GM12878 (cell line): ENCODE measurements around the gene IL3.

Source experiments
- ATF3 ChIP-seq: IDR thresholded peaks from 2 replicates; pipeline ENCODE4 v1.6.1; 2011; ENCODE audit warnings: low read depth, mild to moderate bottlenecking, low read length, moderate library complexity, borderline replicate concordance; ENCODE audit errors: extremely low read depth
- E2F4 ChIP-seq: IDR thresholded peaks from 2 replicates; pipeline ENCODE4 v1.6.1; 2012; ENCODE audit warnings: low read depth, low read length, improper control_type of control experiment
- ESRRA ChIP-seq: IDR thresholded peaks from 2 replicates; pipeline ENCODE4 v1.6.1; 2012; ENCODE audit warnings: mild to moderate bottlenecking, low read length, improper control_type of control experiment
- GABPA ChIP-seq: IDR thresholded peaks from 2 replicates; pipeline ENCODE4 v1.6.1; 2014; ENCODE audit warnings: antibody characterized with exemption, low read depth, mild to moderate bottlenecking, inconsistent platforms
- KDM1A ChIP-seq: fragments of 200-600 bp; sonication (generic); IDR thresholded peaks from 2 replicates; pipeline ENCODE4 v1.6.1; 2016; ENCODE audit warnings: borderline replicate concordance
- POLR2A ChIP-seq: IDR thresholded peaks from 2 replicates; pipeline ENCODE4 v1.6.1; 2011; ENCODE audit warnings: low read depth, mild to moderate bottlenecking, low read length
- POLR2AphosphoS5 ChIP-seq: IDR thresholded peaks from 2 replicates; pipeline ENCODE4 v1.6.1; 2011; ENCODE audit warnings: mild to moderate bottlenecking, low read length, inconsistent platforms
- TCF3 ChIP-seq: IDR thresholded peaks from 2 replicates; pipeline ENCODE4 v1.6.1; 2012; ENCODE audit warnings: low read depth, mild to moderate bottlenecking, low read length, borderline replicate concordance; ENCODE audit not compliant: insufficient read depth
- ZNF217 ChIP-seq: fragments of 450-650 bp; IDR thresholded peaks from 2 replicates; pipeline ENCODE4 v1.6.1; 2017; ENCODE audit warnings: antibody characterized with exemption, mild to moderate bottlenecking
- TF ChIP-seq, protein P1 (sequence below): IDR thresholded peaks from 2 replicates; pipeline ENCODE4 v1.6.1; 2011; ENCODE audit warnings: low read depth, low read length, improper control_type of control experiment, borderline replicate concordance
- TF ChIP-seq, protein P2 (sequence below), 3 experiments: IDR thresholded peaks in 2 of 3; conservative IDR thresholded peaks in 1 of 3; 2 replicates each; pipeline ENCODE4 v1.5.1; 2011; ENCODE audit warnings: low read depth in 3 of 3, low read length in 3 of 3, mild to moderate bottlenecking in 3 of 3, control low read depth in 2 of 3, moderate library complexity in 2 of 3, inconsistent platforms in 1 of 3, mixed read lengths in 1 of 3; ENCODE audit not compliant: control insufficient read depth in 2 of 3, insufficient read depth in 1 of 3; ENCODE audit errors: extremely low read depth in 1 of 3
- TF ChIP-seq, protein P3 (sequence below): IDR thresholded peaks from 2 replicates; pipeline ENCODE4 v1.6.1; 2012; ENCODE audit warnings: mild to moderate bottlenecking, low read depth, low read length

- TF ChIP-seq, protein P1, sequence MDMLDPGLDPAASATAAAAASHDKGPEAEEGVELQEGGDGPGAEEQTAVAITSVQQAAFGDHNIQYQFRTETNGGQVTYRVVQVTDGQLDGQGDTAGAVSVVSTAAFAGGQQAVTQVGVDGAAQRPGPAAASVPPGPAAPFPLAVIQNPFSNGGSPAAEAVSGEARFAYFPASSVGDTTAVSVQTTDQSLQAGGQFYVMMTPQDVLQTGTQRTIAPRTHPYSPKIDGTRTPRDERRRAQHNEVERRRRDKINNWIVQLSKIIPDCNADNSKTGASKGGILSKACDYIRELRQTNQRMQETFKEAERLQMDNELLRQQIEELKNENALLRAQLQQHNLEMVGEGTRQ, result no peak
- TF ChIP-seq TCF3, result no peak
- no peak for TF ChIP-seq ESRRA
- TF ChIP-seq, protein P2, sequence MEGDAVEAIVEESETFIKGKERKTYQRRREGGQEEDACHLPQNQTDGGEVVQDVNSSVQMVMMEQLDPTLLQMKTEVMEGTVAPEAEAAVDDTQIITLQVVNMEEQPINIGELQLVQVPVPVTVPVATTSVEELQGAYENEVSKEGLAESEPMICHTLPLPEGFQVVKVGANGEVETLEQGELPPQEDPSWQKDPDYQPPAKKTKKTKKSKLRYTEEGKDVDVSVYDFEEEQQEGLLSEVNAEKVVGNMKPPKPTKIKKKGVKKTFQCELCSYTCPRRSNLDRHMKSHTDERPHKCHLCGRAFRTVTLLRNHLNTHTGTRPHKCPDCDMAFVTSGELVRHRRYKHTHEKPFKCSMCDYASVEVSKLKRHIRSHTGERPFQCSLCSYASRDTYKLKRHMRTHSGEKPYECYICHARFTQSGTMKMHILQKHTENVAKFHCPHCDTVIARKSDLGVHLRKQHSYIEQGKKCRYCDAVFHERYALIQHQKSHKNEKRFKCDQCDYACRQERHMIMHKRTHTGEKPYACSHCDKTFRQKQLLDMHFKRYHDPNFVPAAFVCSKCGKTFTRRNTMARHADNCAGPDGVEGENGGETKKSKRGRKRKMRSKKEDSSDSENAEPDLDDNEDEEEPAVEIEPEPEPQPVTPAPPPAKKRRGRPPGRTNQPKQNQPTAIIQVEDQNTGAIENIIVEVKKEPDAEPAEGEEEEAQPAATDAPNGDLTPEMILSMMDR (IDR thresholded peaks at IDR 0.05 in 2 of 3, conservative IDR thresholded peaks at IDR 0.05 in 1 of 3; ENCODE audit: control insufficient read depth in 2 of 3, extremely low read depth in 1 of 3, insufficient read depth in 1 of 3, low read depth in 3 of 3, low read length in 3 of 3), result no peak
- no peak for TF ChIP-seq POLR2AphosphoS5
- TF ChIP-seq, protein P3, sequence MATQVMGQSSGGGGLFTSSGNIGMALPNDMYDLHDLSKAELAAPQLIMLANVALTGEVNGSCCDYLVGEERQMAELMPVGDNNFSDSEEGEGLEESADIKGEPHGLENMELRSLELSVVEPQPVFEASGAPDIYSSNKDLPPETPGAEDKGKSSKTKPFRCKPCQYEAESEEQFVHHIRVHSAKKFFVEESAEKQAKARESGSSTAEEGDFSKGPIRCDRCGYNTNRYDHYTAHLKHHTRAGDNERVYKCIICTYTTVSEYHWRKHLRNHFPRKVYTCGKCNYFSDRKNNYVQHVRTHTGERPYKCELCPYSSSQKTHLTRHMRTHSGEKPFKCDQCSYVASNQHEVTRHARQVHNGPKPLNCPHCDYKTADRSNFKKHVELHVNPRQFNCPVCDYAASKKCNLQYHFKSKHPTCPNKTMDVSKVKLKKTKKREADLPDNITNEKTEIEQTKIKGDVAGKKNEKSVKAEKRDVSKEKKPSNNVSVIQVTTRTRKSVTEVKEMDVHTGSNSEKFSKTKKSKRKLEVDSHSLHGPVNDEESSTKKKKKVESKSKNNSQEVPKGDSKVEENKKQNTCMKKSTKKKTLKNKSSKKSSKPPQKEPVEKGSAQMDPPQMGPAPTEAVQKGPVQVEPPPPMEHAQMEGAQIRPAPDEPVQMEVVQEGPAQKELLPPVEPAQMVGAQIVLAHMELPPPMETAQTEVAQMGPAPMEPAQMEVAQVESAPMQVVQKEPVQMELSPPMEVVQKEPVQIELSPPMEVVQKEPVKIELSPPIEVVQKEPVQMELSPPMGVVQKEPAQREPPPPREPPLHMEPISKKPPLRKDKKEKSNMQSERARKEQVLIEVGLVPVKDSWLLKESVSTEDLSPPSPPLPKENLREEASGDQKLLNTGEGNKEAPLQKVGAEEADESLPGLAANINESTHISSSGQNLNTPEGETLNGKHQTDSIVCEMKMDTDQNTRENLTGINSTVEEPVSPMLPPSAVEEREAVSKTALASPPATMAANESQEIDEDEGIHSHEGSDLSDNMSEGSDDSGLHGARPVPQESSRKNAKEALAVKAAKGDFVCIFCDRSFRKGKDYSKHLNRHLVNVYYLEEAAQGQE, result no peak
- no peak for TF ChIP-seq E2F4
- TF ChIP-seq KDM1A, result no peak
- no peak for TF ChIP-seq ZNF217
- no peak for TF ChIP-seq ATF3
- no peak for TF ChIP-seq POLR2A
- no peak for TF ChIP-seq GABPA
These were observed 21.0 kb downstream of the IL3 start for GRCh38 chr5:132081458-132081857.
